Adrenal gland (tissue), 5 donors: ENCODE measurements around the gene PXYLP1.

Experiments
- POLR2A ChIP-seq, 2 donors: fragments of 450-650 bp; IDR thresholded peaks; one replicate each; pipeline ENCODE4 v1.6.1; 2017; ENCODE audit warnings: antibody characterized with exemption in 2 of 2, mild to moderate bottlenecking in 2 of 2, moderate library complexity in 1 of 2
- TF ChIP-seq, protein P1 (sequence below), 6 experiments: fragments of 450-650 bp in 4 of 6; fragments of 200-600 bp in 2 of 6; sonication (generic) in 1 of 6; IDR thresholded peaks; 1 replicate in 5 of 6; 2 replicates in 1 of 6; pipeline versions ENCODE4 v1.5.1 to v1.8.0; 2016 to 2021; ENCODE audit warnings: antibody characterized with exemption in 6 of 6, mild to moderate bottlenecking in 2 of 6, moderate library complexity in 1 of 6
- donor health status: DM: no; HTN: no; CAD: no.

- TF ChIP-seq, protein P1, sequence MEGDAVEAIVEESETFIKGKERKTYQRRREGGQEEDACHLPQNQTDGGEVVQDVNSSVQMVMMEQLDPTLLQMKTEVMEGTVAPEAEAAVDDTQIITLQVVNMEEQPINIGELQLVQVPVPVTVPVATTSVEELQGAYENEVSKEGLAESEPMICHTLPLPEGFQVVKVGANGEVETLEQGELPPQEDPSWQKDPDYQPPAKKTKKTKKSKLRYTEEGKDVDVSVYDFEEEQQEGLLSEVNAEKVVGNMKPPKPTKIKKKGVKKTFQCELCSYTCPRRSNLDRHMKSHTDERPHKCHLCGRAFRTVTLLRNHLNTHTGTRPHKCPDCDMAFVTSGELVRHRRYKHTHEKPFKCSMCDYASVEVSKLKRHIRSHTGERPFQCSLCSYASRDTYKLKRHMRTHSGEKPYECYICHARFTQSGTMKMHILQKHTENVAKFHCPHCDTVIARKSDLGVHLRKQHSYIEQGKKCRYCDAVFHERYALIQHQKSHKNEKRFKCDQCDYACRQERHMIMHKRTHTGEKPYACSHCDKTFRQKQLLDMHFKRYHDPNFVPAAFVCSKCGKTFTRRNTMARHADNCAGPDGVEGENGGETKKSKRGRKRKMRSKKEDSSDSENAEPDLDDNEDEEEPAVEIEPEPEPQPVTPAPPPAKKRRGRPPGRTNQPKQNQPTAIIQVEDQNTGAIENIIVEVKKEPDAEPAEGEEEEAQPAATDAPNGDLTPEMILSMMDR (IDR thresholded peaks at IDR 0.05): no peak
- TF ChIP-seq POLR2A (IDR thresholded peaks at IDR 0.05): no peak
Measured at GRCh38 chr3:141246958-141247301, 15.3 kb downstream of the PXYLP1 start.
